IPS DF 6.9 (cell line): ENCODE results near the gene ARCN1.
A peak's percentile ranks its signal among the peaks of the same experiment; 100 is the strongest.

Source experiments
- DNase-seq: peaks from one replicate; pipeline ENCODE4 v3.0.0-alpha.2; 2013; ENCODE audit warnings: low read depth, low spot score
- H3K27ac ChIP-seq: one replicate; pipeline ENCODE4 v1.5.1; 2013; ENCODE audit warnings: low read length, control low read depth
- H3K27me3 ChIP-seq: 2 replicates; pipeline ENCODE4 v1.6.1; 2013; ENCODE audit warnings: mild to moderate bottlenecking, low read length; ENCODE audit not compliant: control insufficient read depth, insufficient read depth
- H3K36me3 ChIP-seq: 2 replicates; pipeline ENCODE4 v1.6.1; 2013; ENCODE audit warnings: low read length; ENCODE audit not compliant: control insufficient read depth, insufficient read depth
- H3K4me1 ChIP-seq: 2 replicates; pipeline ENCODE4 v1.6.1; 2013; ENCODE audit warnings: low read length; ENCODE audit not compliant: control insufficient read depth, insufficient read depth
- H3K4me3 ChIP-seq: 2 replicates; pipeline ENCODE4 v1.5.1; 2013; ENCODE audit warnings: mild to moderate bottlenecking, low read length
- H3K9me3 ChIP-seq: 2 replicates; pipeline ENCODE4 v1.6.1; 2013; ENCODE audit warnings: low read length, inconsistent platforms; ENCODE audit not compliant: control insufficient read depth, insufficient read depth
- WGBS: extraction: QIAGEN DNeasy Blood & Tissue Kit; methylation state at CpG from one replicate; pipeline ENCODE4 v1.1.7; 2013; ENCODE audit warnings: mixed read lengths, missing lambda C conversion rate; ENCODE audit not compliant: insufficient read length, insufficient coverage; 5-methylcytosine and 5-hydroxymethylcytosine counted together

Gene ARCN1

GRCh38 chr11:118628861-118629549 is 56.8 kb downstream of the ARCN1 start:
- no peak overlapping the region for H3K4me3 ChIP-seq
- no CpG with 5 or more reads among the region's 5 CpGs for WGBS
- no peak for DNase-seq
- H3K4me1 ChIP-seq = peaks cover 3% of the 10 kb centered on the region; the same call in 1 of the 2 replicates
- peaks cover 16% of the 10 kb centered on the region; the same call in 1 of the 2 replicates for H3K36me3 ChIP-seq
- no peak overlapping the region for H3K27ac ChIP-seq
- no peaks in the 10 kb centered on the region for H3K9me3 ChIP-seq
- no peaks in the 10 kb centered on the region for H3K27me3 ChIP-seq

- H3K27ac ChIP-seq = no peak overlapping the region
- no peak overlapping the region for H3K4me3 ChIP-seq
- no CpG with 5 or more reads among the region's 6 CpGs for WGBS
- peaks cover 16% of the 10 kb centered on the region; the same call in 1 of the 2 replicates for H3K36me3 ChIP-seq
- H3K4me1 ChIP-seq = peaks cover 6% of the 10 kb centered on the region; the same call in 1 of the 2 replicates
- no peak for DNase-seq
- no peaks in the 10 kb centered on the region for H3K27me3 ChIP-seq
- H3K9me3 ChIP-seq = no peaks in the 10 kb centered on the region
Measured at GRCh38 chr11:118629761-118630661, 57.8 kb downstream of the ARCN1 start.

GRCh38 chr11:118631142-118631909 is 59.1 kb downstream of the ARCN1 start:
- DNase-seq = no peak
- H3K36me3 ChIP-seq = peaks cover 16% of the 10 kb centered on the region; the same call in 1 of the 2 replicates
- H3K4me3 ChIP-seq = no peak overlapping the region
- H3K4me1 ChIP-seq = peaks cover 11% of the 10 kb centered on the region; the same call in 1 of the 2 replicates
- no peak overlapping the region for H3K27ac ChIP-seq
- WGBS = no CpG with 5 or more reads among the region's 14 CpGs
- no peaks in the 10 kb centered on the region for H3K27me3 ChIP-seq
- no peaks in the 10 kb centered on the region for H3K9me3 ChIP-seq

- Histone ChIP-seq H3K27me3 (no peaks in the 10 kb centered on the region), H3K4me1 (peaks cover 11% of the 10 kb centered on the region; the same call in 1 of the 2 replicates), H3K9me3 (no peaks in the 10 kb centered on the region), H3K27ac (no peak overlapping the region), H3K4me3 (no peak overlapping the region), H3K36me3 (peaks cover 15% of the 10 kb centered on the region; the same call in 1 of the 2 replicates)
- DNase-seq = no peak
- no CpG with 5 or more reads among the region's 9 CpGs for WGBS
Measured at GRCh38 chr11:118632577-118633318, 60.5 kb downstream of the ARCN1 start.

- Histone ChIP-seq H3K27me3 (no peaks in the 10 kb centered on the region), H3K9me3 (no peaks in the 10 kb centered on the region), H3K36me3 (peaks cover 13% of the 10 kb centered on the region; the same call in 1 of the 2 replicates), H3K4me3 (no peak overlapping the region), H3K27ac (no peak overlapping the region), H3K4me1 (peaks cover 11% of the 10 kb centered on the region; the same call in 1 of the 2 replicates)
- DNase-seq = no peak
- WGBS = no CpG with 5 or more reads among the region's 1 CpG
Measured at GRCh38 chr11:118633319-118633690, 61.1 kb downstream of the ARCN1 start.

- no peaks in the 10 kb centered on the region for H3K27me3 ChIP-seq
- H3K9me3 ChIP-seq = no peaks in the 10 kb centered on the region
- no peak overlapping the region for H3K27ac ChIP-seq
- DNase-seq = no peak
- H3K4me3 ChIP-seq = no peak overlapping the region
- peaks cover 12% of the 10 kb centered on the region; the same call in 1 of the 2 replicates for H3K36me3 ChIP-seq
- no CpG with 5 or more reads among the region's 4 CpGs for WGBS
- H3K4me1 ChIP-seq = peaks cover 11% of the 10 kb centered on the region; the same call in 1 of the 2 replicates
Measured at GRCh38 chr11:118633979-118634378, 61.8 kb downstream of the ARCN1 start.

GRCh38 chr11:118634431-118635236 is 62.4 kb downstream of the ARCN1 start:
- Histone ChIP-seq H3K9me3 (no peaks in the 10 kb centered on the region), H3K27ac (no peak overlapping the region), H3K4me1 (peaks cover 11% of the 10 kb centered on the region; the same call in 1 of the 2 replicates), H3K4me3 (peak overlapping the region; percentile 34; the same call in 1 of the 2 replicates), H3K27me3 (no peaks in the 10 kb centered on the region), H3K36me3 (peaks cover 9% of the 10 kb centered on the region; the same call in 1 of the 2 replicates)
- DNase-seq = peak; percentile 66
- no CpG with 5 or more reads among the region's 41 CpGs for WGBS

- H3K27me3 ChIP-seq = no peaks in the 10 kb centered on the region
- WGBS = no CpG with 5 or more reads among the region's 15 CpGs
- peaks cover 11% of the 10 kb centered on the region; the same call in 1 of the 2 replicates for H3K36me3 ChIP-seq
- DNase-seq = no peak
- peaks cover 11% of the 10 kb centered on the region; the same call in 1 of the 2 replicates for H3K4me1 ChIP-seq
- peak overlapping the region; percentile 34; the same call in 1 of the 2 replicates for H3K4me3 ChIP-seq
- no peaks in the 10 kb centered on the region for H3K9me3 ChIP-seq
- H3K27ac ChIP-seq = no peak overlapping the region
Measured at GRCh38 chr11:118635237-118635591, 63.0 kb downstream of the ARCN1 start.

- Histone ChIP-seq H3K27ac (no peak overlapping the region), H3K9me3 (no peaks in the 10 kb centered on the region), H3K27me3 (no peaks in the 10 kb centered on the region), H3K4me3 (peak overlapping the region; percentile 34; the same call in 1 of the 2 replicates), H3K36me3 (peaks cover 11% of the 10 kb centered on the region; the same call in 1 of the 2 replicates), H3K4me1 (peaks cover 11% of the 10 kb centered on the region; the same call in 1 of the 2 replicates)
- WGBS = no CpG with 5 or more reads among the region's 2 CpGs
- no peak for DNase-seq
Measured at GRCh38 chr11:118635642-118636041, 63.4 kb downstream of the ARCN1 start.
